Suppressor macrophage treated with lipopolysaccharide for 1 hour (primary cell): ENCODE data around the gene TP53TG3E.
"Not testable (repeated sequence)": the region's sequence is repeated elsewhere in the genome, so short reads cannot be mapped to it uniquely, and the experiment has no call there.

ENCODE experiments used
- DNase-seq, 3 donors: peaks; one replicate each; pipeline ENCODE4 v3.0.0-alpha.2; 2020 to 2022

The TP53TG3E gene, protein sequence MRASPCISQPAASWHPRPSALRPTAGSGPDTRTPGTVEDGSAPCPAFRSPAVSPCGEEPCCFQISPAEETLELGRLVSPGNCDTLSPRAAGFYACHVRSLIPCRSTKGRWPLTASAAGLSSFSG

DNA sequence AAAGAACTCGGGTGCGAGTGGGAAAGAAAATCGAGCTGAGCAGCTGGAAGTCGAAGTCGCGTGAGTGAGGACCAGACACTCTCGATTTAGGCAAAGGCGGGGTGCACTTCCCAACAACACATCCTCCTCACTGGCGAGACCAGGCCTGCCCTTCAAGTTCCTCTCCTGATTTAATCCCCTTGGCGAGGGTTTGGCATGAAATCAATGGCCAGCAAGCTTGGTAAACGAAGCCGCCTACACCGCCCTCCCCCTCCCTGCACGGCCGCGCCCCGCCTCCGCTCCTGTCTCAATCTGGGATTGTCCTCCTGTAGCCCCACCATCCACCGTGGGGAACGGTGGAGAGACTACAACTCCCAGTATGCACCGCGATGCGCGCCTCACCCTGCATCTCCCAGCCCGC lies at the start of gene TP53TG3E:
TP53TG3E (plus strand) TSS at position 301 of the 400 bp plus-strand sequence; CDS start at position 369, 68 bp downstream.
- not testable (repeated sequence) for DNase-seq

DNA sequence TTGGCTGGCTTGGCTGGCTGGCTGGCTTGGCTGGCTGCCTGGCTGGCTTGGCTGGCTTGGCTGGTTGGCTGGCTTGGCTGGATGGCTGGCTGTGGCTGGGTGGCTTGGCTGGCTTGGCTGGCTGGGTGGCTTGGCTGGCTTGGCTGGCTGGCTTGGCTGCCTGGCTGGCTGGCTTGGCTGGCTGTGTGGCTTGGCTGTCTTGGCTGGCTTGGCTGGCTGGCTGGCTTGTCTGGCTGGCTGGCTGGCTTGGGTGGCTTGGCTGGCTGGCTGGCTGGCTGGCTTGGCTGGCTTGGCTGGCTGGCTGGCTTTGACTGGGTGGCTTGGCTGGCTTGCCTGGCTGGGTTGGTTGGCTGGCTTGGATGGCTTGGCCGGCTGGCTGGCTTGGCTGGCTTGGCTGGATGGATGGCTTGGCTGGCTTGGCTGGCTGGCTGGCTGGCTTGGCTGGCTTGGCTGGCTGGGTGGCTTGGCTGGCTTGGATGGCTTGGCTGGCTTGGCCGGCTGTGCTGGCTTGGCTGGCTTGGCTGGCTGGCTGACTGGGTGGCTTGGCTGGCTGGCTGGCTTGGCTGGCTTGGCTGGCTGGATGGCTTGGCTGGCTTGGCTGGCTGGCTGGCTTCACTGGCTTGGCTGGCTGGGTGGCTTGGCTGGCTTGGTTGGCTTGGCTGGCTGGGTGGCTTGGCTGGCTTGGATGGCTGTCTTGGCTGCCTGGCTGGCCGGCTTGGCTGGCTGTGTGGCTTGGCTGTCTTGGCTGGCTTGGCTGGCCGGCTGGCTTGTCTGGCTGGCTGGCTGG lies 32.3 kb downstream of the TP53TG3E start:
- DNase-seq = peak in 1 of 3 donors; percentile 2

DNA sequence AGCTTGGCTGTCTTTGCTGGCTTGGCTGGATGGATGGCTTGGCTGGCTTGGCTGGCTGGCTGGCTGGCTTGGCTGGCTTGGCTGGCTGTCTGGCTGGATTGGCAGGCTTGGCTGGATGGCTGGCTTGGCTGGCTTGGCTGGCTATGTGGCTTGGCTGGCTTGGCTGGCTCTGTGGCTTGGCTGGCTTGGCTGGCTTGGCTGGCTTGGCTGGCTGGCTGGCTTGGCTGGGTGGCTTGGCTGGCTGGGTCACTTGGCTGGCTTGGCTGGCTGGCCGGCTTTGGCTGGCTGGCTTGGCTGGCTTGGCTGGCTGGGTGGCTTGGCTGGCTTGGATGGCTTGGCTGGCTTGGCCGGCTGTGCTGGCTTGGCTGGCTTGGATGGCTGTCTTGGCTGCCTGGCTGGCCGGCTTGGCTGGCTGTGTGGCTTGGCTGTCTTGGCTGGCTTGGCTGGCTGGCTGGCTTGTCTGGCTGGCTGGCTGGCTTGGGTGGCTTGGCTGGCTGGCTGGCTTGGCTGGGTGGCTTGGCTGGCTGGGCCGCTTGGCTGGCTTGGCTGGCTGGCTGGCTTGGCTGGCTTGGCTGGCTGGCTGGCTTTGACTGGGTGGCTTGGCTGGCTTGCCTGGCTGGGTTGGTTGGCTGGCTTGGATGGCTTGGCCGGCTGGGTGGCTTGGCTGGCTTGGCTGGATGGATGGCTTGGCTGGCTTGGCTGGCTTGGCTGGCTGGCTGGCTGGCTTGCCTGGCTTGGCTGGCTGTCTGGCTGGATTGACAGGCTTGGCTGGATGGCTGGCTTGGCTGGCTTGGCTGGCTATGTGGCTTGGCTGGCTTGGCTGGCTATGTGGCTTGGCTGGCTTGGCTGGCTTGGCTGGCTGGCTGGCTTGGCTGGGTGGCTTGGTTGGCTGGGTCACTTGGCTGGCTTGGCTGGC lies 33.8 kb downstream of the TP53TG3E start:
- peak in 1 of 3 donors; percentile 2 for DNase-seq

DNA sequence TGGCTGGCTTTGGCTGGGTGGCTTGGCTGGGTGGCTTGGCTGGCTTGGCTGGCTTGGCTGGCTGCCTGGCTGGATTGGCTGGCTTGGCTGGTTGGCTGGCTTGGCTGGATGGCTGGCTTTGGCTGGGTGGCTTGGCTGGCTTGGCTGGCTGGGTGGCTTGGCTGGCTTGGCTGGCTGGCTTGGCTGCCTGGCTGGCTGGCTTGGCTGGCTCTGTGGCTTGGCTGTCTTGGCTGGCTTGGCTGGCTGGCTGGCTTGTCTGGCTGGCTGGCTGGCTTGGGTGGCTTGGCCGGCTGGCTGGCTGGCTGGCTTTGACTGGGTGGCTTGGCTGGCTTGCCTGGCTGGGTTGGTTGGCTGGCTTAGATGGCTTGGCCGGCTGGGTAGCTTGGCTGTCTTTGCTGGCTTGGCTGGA lies 34.4 kb downstream of the TP53TG3E start:
- not testable (repeated sequence) for DNase-seq

DNA sequence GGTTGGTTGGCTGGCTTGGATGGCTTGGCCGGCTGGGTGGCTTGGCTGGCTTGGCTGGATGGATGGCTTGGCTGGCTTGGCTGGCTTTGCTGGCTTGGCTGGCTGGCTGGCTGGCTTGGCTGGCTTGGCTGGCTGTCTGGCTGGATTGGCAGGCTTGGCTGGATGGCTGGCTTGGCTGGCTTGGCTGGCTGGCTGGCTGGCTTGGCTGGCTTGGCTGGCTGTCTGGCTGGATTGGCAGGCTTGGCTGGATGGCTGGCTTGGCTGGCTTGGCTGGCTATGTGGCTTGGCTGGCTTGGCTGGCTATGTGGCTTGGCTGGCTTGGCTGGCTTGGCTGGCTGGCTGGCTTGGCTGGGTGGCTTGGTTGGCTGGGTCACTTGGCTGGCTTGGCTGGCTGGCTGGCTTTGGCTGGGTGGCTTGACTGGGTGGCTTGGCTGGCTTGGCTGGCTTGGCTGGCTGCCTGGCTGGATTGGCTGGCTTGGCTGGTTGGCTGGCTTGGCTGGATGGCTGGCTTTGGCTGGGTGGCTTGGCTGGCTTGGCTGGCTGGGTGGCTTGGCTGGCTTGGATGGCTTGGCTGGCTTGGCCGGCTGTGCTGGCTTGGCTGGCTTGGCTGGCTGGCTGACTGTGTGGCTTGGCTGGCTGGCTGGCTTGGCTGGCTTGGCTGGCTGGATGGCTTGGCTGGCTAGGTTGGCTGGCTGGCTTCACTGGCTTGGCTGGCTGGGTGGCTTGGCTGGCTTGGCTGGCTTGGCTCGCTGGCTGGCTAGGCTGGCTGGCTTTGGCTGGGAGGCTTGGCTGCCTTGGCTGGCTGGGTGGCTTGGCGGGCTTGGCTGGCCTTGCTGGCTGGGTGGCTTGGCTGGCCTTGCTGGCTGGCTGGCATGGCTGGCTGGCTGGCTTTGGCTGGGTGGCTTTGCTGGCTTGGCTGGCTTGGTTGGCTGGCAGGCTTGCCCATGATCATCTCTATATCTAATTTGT lies 35.3 kb downstream of the TP53TG3E start:
- not testable (repeated sequence) for DNase-seq
